Body of pancreas (tissue), 4 donors: Measurements from ENCODE around the gene APLF.

Experiments
- CTCF ChIP-seq, 7 experiments: fragments of 450-650 bp in 4 of 7; fragments of 200-600 bp in 3 of 7; sonication (generic) in 3 of 7; IDR thresholded peaks; one replicate each; pipeline ENCODE4 v1.5.1; 2016 to 2019; ENCODE audit warnings: antibody characterized with exemption in 7 of 7
- POLR2A ChIP-seq, 3 donors: fragments of 450-650 bp; IDR thresholded peaks; one replicate each; pipeline ENCODE4 v1.6.1; 2016; ENCODE audit warnings: antibody characterized with exemption in 3 of 3, mild to moderate bottlenecking in 2 of 3

GRCh38 chr2:68428126-68428525 lies 39.3 kb upstream of the APLF start:
- TF ChIP-seq CTCF (IDR thresholded peaks at IDR 0.05) (no peak), POLR2A (IDR thresholded peaks at IDR 0.05) (no peak)
